ENCODE data around the gene XKR7. TPM values are rescaled to one million over a fixed set of nuclear protein-coding genes. Genes with fewer than 3 reads are reported as not detected.
"Not testable (repeated sequence)": the region's sequence is repeated elsewhere in the genome, so short reads cannot be mapped to it uniquely, and the experiment has no call there.

XKR7 gene
- total and polyA plus RNA-seq, 4 donors = 0.02 to 0.12 (median 0.05) TPM

DNA sequence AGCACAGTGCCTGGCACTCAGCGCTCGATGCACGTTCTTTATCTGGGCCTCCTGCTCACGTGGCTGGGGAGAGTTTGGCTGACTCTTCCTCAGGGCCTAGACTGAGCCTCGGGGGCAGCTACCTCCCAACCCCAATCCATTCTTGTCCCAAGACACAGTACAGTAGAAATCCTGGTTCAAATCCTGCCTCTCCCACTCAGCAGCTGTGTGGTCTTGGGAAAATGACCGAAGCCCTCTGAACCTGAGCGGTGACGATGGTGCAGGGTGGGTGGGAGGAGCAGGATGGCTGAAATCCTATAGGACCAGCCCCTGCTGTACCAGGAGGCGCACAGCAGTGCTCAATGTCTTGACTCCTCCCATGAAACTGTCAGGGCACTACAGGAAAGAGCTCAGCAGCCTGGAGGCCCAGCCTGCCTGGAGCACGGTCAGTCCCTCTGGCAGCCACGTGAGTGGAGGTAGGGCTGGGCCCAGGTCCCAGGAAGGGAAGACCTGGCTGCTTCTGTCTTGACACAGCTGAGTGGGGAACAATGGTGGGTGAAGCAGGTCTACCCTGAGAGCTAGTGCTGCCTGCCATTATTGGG lies 47.6 kb upstream of the XKR7 start:
- Histone ChIP-seq H3K4me3 (no peak overlapping the region), H3K36me3 (ENCODE audit: control insufficient read depth in 4 of 4, insufficient read depth in 4 of 4, low read length in 4 of 4) (no peaks in the 10 kb centered on the region), H3K27ac (ENCODE audit: low read depth in 1 of 2, low read length in 1 of 2) (no peak overlapping the region), H3K4me1 (ENCODE audit: control insufficient read depth in 5 of 5, insufficient read depth in 5 of 5, low read length in 5 of 5) (peaks cover 0 to 4% (median 0%) of the 10 kb centered on the region in 5 donors), H3K27me3 (ENCODE audit: control insufficient read depth in 3 of 3, insufficient read depth in 3 of 3, low read length in 2 of 3) (no peaks in the 10 kb centered on the region), H3K9me3 (ENCODE audit: control insufficient read depth in 4 of 4, insufficient read depth in 3 of 4, low read length in 3 of 4) (peaks cover 0 to 2% (median 0%) of the 10 kb centered on the region in 4 donors), H3K9ac (ENCODE audit: insufficient read depth in 1 of 2, low read length in 2 of 2) (no peak overlapping the region)
- TF ChIP-seq, protein P1, sequence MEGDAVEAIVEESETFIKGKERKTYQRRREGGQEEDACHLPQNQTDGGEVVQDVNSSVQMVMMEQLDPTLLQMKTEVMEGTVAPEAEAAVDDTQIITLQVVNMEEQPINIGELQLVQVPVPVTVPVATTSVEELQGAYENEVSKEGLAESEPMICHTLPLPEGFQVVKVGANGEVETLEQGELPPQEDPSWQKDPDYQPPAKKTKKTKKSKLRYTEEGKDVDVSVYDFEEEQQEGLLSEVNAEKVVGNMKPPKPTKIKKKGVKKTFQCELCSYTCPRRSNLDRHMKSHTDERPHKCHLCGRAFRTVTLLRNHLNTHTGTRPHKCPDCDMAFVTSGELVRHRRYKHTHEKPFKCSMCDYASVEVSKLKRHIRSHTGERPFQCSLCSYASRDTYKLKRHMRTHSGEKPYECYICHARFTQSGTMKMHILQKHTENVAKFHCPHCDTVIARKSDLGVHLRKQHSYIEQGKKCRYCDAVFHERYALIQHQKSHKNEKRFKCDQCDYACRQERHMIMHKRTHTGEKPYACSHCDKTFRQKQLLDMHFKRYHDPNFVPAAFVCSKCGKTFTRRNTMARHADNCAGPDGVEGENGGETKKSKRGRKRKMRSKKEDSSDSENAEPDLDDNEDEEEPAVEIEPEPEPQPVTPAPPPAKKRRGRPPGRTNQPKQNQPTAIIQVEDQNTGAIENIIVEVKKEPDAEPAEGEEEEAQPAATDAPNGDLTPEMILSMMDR (IDR thresholded peaks at IDR 0.05; ENCODE audit: control extremely low read depth, extremely low read depth) = no peak
- no peak for DNase-seq
- 82 to 91% methylated on average over 11 of the region's 11 CpGs for WGBS, 2 donors
- no peak for ATAC-seq (ENCODE audit: insufficient read depth, low FRiP score)

DNA sequence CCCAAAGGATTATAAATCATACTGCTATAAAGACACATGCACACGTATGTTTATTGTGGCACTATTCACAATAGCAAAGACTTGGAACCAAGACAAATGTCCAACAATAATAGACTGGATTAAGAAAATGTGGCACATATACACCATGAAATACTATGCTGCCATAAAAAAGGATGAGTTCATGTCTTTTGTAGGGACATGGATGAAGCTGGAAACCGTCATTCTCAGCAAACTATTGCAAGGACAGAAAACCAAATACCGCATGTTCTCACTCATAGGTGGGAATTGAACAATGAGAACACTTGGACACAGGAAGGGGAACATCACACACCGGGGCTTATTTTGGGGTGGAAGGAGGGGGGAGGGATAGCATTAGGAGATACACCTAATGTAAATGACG lies 46.5 kb upstream of the XKR7 start:
- H3K27ac ChIP-seq (ENCODE audit: low read depth in 1 of 2, low read length in 1 of 2); H3K36me3 ChIP-seq (ENCODE audit: control insufficient read depth in 4 of 4, insufficient read depth in 4 of 4, low read length in 4 of 4); ATAC-seq (ENCODE audit: insufficient read depth, low FRiP score); H3K9ac ChIP-seq (ENCODE audit: insufficient read depth in 1 of 2, low read length in 2 of 2); H3K4me1 ChIP-seq (ENCODE audit: control insufficient read depth in 5 of 5, insufficient read depth in 5 of 5, low read length in 5 of 5); DNase-seq; H3K4me3 ChIP-seq; H3K9me3 ChIP-seq (ENCODE audit: control insufficient read depth in 4 of 4, insufficient read depth in 3 of 4, low read length in 3 of 4); H3K27me3 ChIP-seq (ENCODE audit: control insufficient read depth in 3 of 3, insufficient read depth in 3 of 3, low read length in 2 of 3): not testable (repeated sequence)
- WGBS, 2 donors = 90 to 91% methylated on average over 5 of the region's 5 CpGs

DNA sequence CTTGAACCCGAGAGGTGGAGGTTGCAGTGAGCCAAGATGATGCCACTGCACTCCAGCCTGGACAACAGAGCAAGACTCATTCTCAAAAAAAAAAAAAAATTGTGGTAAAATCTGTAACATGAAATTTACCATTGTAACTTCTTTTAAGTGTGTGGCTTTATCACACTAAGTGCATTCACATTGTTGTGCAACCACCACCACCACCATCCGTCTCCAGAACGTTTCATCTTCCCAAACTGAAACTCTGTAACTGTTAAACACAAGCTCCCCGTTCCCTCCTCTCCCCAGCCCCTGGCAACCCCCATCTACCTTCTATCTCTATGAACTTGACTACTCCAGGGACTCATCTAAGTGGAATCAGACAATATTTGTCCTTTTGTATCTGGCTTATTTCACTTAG lies 45.8 kb upstream of the XKR7 start:
- no peak overlapping the region for H3K27ac ChIP-seq (ENCODE audit: low read depth in 1 of 2, low read length in 1 of 2)
- no peak overlapping the region for H3K4me3 ChIP-seq
- peaks cover 0 to 4% (median 0%) of the 10 kb centered on the region in 5 donors for H3K4me1 ChIP-seq (ENCODE audit: control insufficient read depth in 5 of 5, insufficient read depth in 5 of 5, low read length in 5 of 5)
- ATAC-seq (ENCODE audit: insufficient read depth, low FRiP score) (no peak), DNase-seq (no peak)
- TF ChIP-seq, protein P1 (IDR thresholded peaks at IDR 0.05; ENCODE audit: control extremely low read depth, extremely low read depth) = no peak
- WGBS, 2 donors = 44 to 54% methylated on average over 4 of the region's 4 CpGs
- peaks cover 0 to 2% (median 0%) of the 10 kb centered on the region in 4 donors for H3K9me3 ChIP-seq (ENCODE audit: control insufficient read depth in 4 of 4, insufficient read depth in 3 of 4, low read length in 3 of 4)
- H3K9ac ChIP-seq (ENCODE audit: insufficient read depth in 1 of 2, low read length in 2 of 2) = no peak overlapping the region
- H3K36me3 ChIP-seq (ENCODE audit: control insufficient read depth in 4 of 4, insufficient read depth in 4 of 4, low read length in 4 of 4) = no peaks in the 10 kb centered on the region
- H3K27me3 ChIP-seq (ENCODE audit: control insufficient read depth in 3 of 3, insufficient read depth in 3 of 3, low read length in 2 of 3) = no peaks in the 10 kb centered on the region

DNA sequence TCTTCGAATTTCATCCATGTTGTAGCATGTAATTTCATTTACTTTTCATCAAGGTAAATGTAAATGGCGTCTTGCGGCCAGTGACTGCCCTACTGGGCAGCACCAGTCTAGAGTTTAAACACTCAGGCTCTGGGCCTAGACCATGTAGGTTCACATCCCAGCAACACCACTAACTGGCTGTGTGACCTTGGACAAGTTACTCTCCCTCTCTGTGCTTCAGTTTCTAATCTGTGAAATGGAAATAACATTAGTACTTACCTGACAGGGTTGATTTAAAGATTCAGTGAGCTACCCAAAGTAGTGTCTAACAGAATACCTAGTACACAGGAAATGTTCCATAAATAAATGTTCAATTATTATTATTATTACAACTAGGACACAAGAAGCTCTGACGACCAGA lies 45.4 kb upstream of the XKR7 start:
- Histone ChIP-seq H3K4me3 (no peak overlapping the region), H3K27ac (ENCODE audit: low read depth in 1 of 2, low read length in 1 of 2) (no peak overlapping the region), H3K27me3 (ENCODE audit: control insufficient read depth in 3 of 3, insufficient read depth in 3 of 3, low read length in 2 of 3) (no peaks in the 10 kb centered on the region), H3K4me1 (ENCODE audit: control insufficient read depth in 5 of 5, insufficient read depth in 5 of 5, low read length in 5 of 5) (peaks cover 0 to 4% (median 0%) of the 10 kb centered on the region in 5 donors), H3K36me3 (ENCODE audit: control insufficient read depth in 4 of 4, insufficient read depth in 4 of 4, low read length in 4 of 4) (no peaks in the 10 kb centered on the region), H3K9ac (ENCODE audit: insufficient read depth in 1 of 2, low read length in 2 of 2) (no peak overlapping the region), H3K9me3 (ENCODE audit: control insufficient read depth in 4 of 4, insufficient read depth in 3 of 4, low read length in 3 of 4) (peaks cover 0 to 2% (median 0%) of the 10 kb centered on the region in 4 donors)
- ATAC-seq (ENCODE audit: insufficient read depth, low FRiP score) = no peak
- TF ChIP-seq, protein P1 (IDR thresholded peaks at IDR 0.05; ENCODE audit: control extremely low read depth, extremely low read depth) = no peak
- 85 to 95% methylated on average over 4 of the region's 4 CpGs for WGBS, 2 donors
- no peak for DNase-seq

Data from lung (tissue), 12 donors.